Neural cell (in vitro differentiated cells): Measurements from ENCODE around the gene DAGLB.

Source experiments
- MXI1 ChIP-seq: fragments of 450-650 bp; conservative IDR thresholded peaks from 2 replicates; pipeline ENCODE4 v1.6.1; 2014; ENCODE audit warnings: antibody characterized with exemption, mild to moderate bottlenecking; ENCODE audit not compliant: poor library complexity, severe bottlenecking
- POLR2AphosphoS5 ChIP-seq: IDR thresholded peaks from 2 replicates; pipeline ENCODE4 v1.6.1; 2012
- RAD21 ChIP-seq: fragments of 450-650 bp; conservative IDR thresholded peaks from 2 replicates; pipeline ENCODE4 v1.6.1; 2014; ENCODE audit warnings: antibody characterized with exemption, mild to moderate bottlenecking, moderate library complexity
- SMC3 ChIP-seq: fragments of 450-650 bp; conservative IDR thresholded peaks from 2 replicates; pipeline ENCODE4 v1.6.1; 2014; ENCODE audit warnings: antibody characterized with exemption, mild to moderate bottlenecking, moderate library complexity; ENCODE audit not compliant: poor library complexity
- TF ChIP-seq, protein P1 (sequence below): fragments of 450-650 bp; IDR thresholded peaks from 2 replicates; pipeline ENCODE4 v1.5.1; 2014; ENCODE audit warnings: antibody characterized with exemption, mild to moderate bottlenecking, moderate library complexity; ENCODE audit not compliant: poor library complexity, severe bottlenecking

- TF ChIP-seq, protein P1, sequence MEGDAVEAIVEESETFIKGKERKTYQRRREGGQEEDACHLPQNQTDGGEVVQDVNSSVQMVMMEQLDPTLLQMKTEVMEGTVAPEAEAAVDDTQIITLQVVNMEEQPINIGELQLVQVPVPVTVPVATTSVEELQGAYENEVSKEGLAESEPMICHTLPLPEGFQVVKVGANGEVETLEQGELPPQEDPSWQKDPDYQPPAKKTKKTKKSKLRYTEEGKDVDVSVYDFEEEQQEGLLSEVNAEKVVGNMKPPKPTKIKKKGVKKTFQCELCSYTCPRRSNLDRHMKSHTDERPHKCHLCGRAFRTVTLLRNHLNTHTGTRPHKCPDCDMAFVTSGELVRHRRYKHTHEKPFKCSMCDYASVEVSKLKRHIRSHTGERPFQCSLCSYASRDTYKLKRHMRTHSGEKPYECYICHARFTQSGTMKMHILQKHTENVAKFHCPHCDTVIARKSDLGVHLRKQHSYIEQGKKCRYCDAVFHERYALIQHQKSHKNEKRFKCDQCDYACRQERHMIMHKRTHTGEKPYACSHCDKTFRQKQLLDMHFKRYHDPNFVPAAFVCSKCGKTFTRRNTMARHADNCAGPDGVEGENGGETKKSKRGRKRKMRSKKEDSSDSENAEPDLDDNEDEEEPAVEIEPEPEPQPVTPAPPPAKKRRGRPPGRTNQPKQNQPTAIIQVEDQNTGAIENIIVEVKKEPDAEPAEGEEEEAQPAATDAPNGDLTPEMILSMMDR, result no peak
- TF ChIP-seq MXI1 (no peak), POLR2AphosphoS5 (no peak), SMC3 (no peak), RAD21 (no peak)
These were observed 49.3 kb upstream of the DAGLB start for GRCh38 chr7:6496842-6497636.
